Fibroblast of lung (primary cell): ENCODE data around the gene KCNIP4. TPM values are rescaled to one million over a fixed set of nuclear protein-coding genes. Genes with fewer than 3 reads are reported as not detected.

Experiments
- DNase-seq, 2 donors: peaks; one replicate each; pipeline versions ENCODE4 v3.0.0 to v3.0.0-alpha.2; 2010; ENCODE audit warnings: low read depth in 2 of 2
- H2AFZ ChIP-seq: 2 replicates; pipeline ENCODE4 v1.5.1; 2012; ENCODE audit warnings: low read length, control low read depth, inconsistent platforms
- H3K27ac ChIP-seq: 2 replicates; pipeline ENCODE4 v1.5.1; 2011; ENCODE audit warnings: low read length, control low read depth; ENCODE audit not compliant: insufficient read depth
- H3K27me3 ChIP-seq: 2 replicates; pipeline ENCODE4 v1.5.1; 2011; ENCODE audit warnings: mild to moderate bottlenecking, low read length; ENCODE audit not compliant: control insufficient read depth, insufficient read depth
- H3K36me3 ChIP-seq: 2 replicates; pipeline ENCODE4 v1.5.1; 2011; ENCODE audit warnings: low read length; ENCODE audit not compliant: control insufficient read depth, insufficient read depth
- H3K4me1 ChIP-seq: 2 replicates; pipeline ENCODE4 v1.5.1; 2011; ENCODE audit warnings: low read length; ENCODE audit not compliant: control insufficient read depth, insufficient read depth; ENCODE audit errors: extremely low read depth
- H3K4me2 ChIP-seq: 2 replicates; pipeline ENCODE4 v1.5.1; 2011; ENCODE audit warnings: low read length, control low read depth; ENCODE audit not compliant: insufficient read depth; ENCODE audit errors: extremely low read depth
- H3K4me3 ChIP-seq, 4 experiments: fragments of 200-600 bp in 1 of 4; sonication (generic) in 1 of 4; replicated peaks in 1 of 4; 2 replicates each; pipeline ENCODE4 v1.5.1; 2011 to 2016; ENCODE audit warnings: low read length in 4 of 4, low read depth in 3 of 4, mild to moderate bottlenecking in 3 of 4, control low read depth in 2 of 4, inconsistent platforms in 1 of 4, mixed read lengths in 1 of 4; ENCODE audit not compliant: insufficient read depth in 1 of 4; ENCODE audit errors: control extremely low read depth in 1 of 4
- H3K79me2 ChIP-seq: 2 replicates; pipeline ENCODE4 v1.5.1; 2012; ENCODE audit warnings: mild to moderate bottlenecking, low read length, inconsistent platforms; ENCODE audit not compliant: control insufficient read depth, insufficient read depth
- H3K9ac ChIP-seq: 2 replicates; pipeline ENCODE4 v1.5.1; 2011; ENCODE audit warnings: mild to moderate bottlenecking, low read length, control low read depth; ENCODE audit not compliant: insufficient read depth
- H3K9me3 ChIP-seq: 2 replicates; pipeline ENCODE4 v1.5.1; 2012; ENCODE audit warnings: low read depth, low read length; ENCODE audit not compliant: control insufficient read depth, insufficient read depth
- H4K20me1 ChIP-seq: 2 replicates; pipeline ENCODE4 v1.5.1; 2011; ENCODE audit warnings: low read length; ENCODE audit not compliant: control insufficient read depth, insufficient read depth; ENCODE audit errors: extremely low read depth
- EZH2 ChIP-seq: IDR thresholded peaks from 2 replicates; pipeline ENCODE4 v1.5.1; 2012; ENCODE audit warnings: low read length, control low read depth, mild to moderate bottlenecking; ENCODE audit errors: missing control alignments
- polyA plus RNA-seq, 2 donors: library from polyadenylated mRNA; depleted of rRNA in 1 of 2; stranded (reverse) in 1 of 2; unstranded in 1 of 2; fragments of >200 nt; gene quantifications; 2 replicates each; pipeline ENCODE4 v1.2.1, GENCODE V29; 2011 to 2012; ENCODE audit warnings: missing spikeins in 1 of 2
- total RNA-seq: library from RNA; depleted of rRNA; stranded (reverse); fragments of >200 nt; gene quantifications from 2 replicates; pipeline ENCODE4 v1.2.1, GENCODE V29; 2014
- TF ChIP-seq, protein P1 (sequence below), 2 donors: IDR thresholded peaks in 1 of 2; conservative IDR thresholded peaks in 1 of 2; 1 replicate in 1 of 2; 2 replicates in 1 of 2; pipeline ENCODE4 v1.5.1; 2011 to 2012; ENCODE audit warnings: low read length in 2 of 2, control low read depth in 1 of 2, inconsistent platforms in 1 of 2, low read depth in 1 of 2, mild to moderate bottlenecking in 1 of 2

The KCNIP4 gene
- total and polyA plus RNA-seq, 2 donors (not counting 1 experiment from before 2014, with no cell fraction given), result not detected

DNA sequence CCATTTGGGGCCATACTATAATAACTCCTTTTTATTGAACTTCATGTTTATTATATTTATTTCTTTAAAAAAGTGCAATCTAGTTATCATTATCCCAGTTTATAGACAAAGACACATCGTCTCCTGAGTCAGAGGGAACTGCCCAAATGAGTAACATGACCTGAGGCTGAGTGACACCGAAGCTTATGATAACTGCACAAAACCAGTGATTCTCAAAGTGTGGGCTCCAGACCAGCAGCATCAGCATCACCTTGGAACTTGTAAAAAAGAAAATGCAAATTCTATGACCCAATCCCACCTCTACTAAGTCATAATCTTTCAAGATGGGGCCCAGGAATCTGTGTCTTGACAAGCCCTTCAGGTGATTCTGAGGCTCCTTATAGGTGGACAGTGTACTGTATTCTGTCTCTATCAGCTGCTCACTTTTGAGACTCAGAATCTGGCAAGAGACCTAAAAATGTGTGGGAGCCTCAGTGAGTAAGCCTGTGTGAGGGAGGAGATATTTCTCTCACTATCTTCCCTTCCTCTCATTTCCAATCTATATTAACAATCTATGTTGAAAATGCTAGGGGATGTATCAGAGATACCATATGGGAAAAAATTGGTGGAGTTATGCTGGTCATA, 1101.3 kb downstream of the KCNIP4 start:
- no peak for TF ChIP-seq EZH2
- TF ChIP-seq, protein P1, sequence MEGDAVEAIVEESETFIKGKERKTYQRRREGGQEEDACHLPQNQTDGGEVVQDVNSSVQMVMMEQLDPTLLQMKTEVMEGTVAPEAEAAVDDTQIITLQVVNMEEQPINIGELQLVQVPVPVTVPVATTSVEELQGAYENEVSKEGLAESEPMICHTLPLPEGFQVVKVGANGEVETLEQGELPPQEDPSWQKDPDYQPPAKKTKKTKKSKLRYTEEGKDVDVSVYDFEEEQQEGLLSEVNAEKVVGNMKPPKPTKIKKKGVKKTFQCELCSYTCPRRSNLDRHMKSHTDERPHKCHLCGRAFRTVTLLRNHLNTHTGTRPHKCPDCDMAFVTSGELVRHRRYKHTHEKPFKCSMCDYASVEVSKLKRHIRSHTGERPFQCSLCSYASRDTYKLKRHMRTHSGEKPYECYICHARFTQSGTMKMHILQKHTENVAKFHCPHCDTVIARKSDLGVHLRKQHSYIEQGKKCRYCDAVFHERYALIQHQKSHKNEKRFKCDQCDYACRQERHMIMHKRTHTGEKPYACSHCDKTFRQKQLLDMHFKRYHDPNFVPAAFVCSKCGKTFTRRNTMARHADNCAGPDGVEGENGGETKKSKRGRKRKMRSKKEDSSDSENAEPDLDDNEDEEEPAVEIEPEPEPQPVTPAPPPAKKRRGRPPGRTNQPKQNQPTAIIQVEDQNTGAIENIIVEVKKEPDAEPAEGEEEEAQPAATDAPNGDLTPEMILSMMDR (conservative IDR thresholded peaks at IDR 0.05 in 1 of 2, IDR thresholded peaks at IDR 0.05 in 1 of 2; ENCODE audit: low read depth in 1 of 2, low read length in 2 of 2), result no peak
- DNase-seq, result no peak
- H3K27me3 ChIP-seq, result no peaks in the 10 kb centered on the region
- no peak overlapping the region for H3K9ac ChIP-seq
- no peaks in the 10 kb centered on the region for H3K9me3 ChIP-seq
- no peak overlapping the region for H3K4me3 ChIP-seq
- H3K4me2 ChIP-seq, result no peak overlapping the region
- no peak overlapping the region for H3K27ac ChIP-seq
- no peaks in the 10 kb centered on the region for H3K4me1 ChIP-seq
- no peak overlapping the region for H2AFZ ChIP-seq
- no peaks in the 10 kb centered on the region for H3K36me3 ChIP-seq
- no peaks in the 10 kb centered on the region for H3K79me2 ChIP-seq
- no peaks in the 10 kb centered on the region for H4K20me1 ChIP-seq

DNA sequence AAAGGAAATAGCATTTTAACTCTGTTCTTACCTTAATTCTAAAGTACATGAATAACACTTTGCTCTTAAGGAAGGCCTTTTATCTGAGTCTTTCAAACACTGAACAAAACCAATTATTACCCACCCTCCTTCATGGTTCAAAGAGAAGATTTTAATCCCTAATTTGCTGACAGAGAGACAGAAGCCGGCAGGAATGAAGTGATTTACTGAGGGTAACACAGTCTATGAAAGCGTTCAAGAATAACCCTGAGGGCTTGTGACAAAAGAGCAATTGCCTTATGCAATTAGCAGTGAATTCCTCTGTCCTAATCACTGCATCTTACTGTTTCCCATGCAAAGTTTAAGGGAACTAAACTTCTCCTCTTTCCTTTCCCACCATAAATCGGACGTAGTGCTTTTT, 1104.3 kb downstream of the KCNIP4 start:
- Histone ChIP-seq H3K4me2 (no peak overlapping the region), H2AFZ (no peak overlapping the region), H3K9me3 (no peaks in the 10 kb centered on the region), H3K4me3 (no peak overlapping the region), H3K27me3 (no peaks in the 10 kb centered on the region), H3K9ac (no peak overlapping the region), H3K79me2 (no peaks in the 10 kb centered on the region), H3K36me3 (no peaks in the 10 kb centered on the region), H3K27ac (no peak overlapping the region), H3K4me1 (peaks cover 4% of the 10 kb centered on the region), H4K20me1 (no peaks in the 10 kb centered on the region)
- no peak for DNase-seq
- no peak for TF ChIP-seq EZH2
- TF ChIP-seq, protein P1 (conservative IDR thresholded peaks at IDR 0.05 in 1 of 2, IDR thresholded peaks at IDR 0.05 in 1 of 2; ENCODE audit: low read depth in 1 of 2, low read length in 2 of 2), result no peak

- TF ChIP-seq, protein P1 (conservative IDR thresholded peaks at IDR 0.05 in 1 of 2, IDR thresholded peaks at IDR 0.05 in 1 of 2; ENCODE audit: low read depth in 1 of 2, low read length in 2 of 2), result no peak
- no peak for TF ChIP-seq EZH2
- H3K4me1 ChIP-seq, result peaks cover 4% of the 10 kb centered on the region
- no peak overlapping the region for H3K4me3 ChIP-seq
- H4K20me1 ChIP-seq, result no peaks in the 10 kb centered on the region
- no peak overlapping the region for H3K9ac ChIP-seq
- H2AFZ ChIP-seq, result no peak overlapping the region
- H3K79me2 ChIP-seq, result no peaks in the 10 kb centered on the region
- DNase-seq, result no peak
- no peaks in the 10 kb centered on the region for H3K27me3 ChIP-seq
- H3K36me3 ChIP-seq, result no peaks in the 10 kb centered on the region
- no peak overlapping the region for H3K27ac ChIP-seq
- no peak overlapping the region for H3K4me2 ChIP-seq
- H3K9me3 ChIP-seq, result no peaks in the 10 kb centered on the region
These were observed 1107.9 kb downstream of the KCNIP4 start for GRCh38 chr4:20840648-20841190.
